GM12873 (cell line): Measurements from ENCODE around the gene FAT3.

Experiments used
- TF ChIP-seq, protein P1 (sequence below): IDR thresholded peaks from 2 replicates; pipeline ENCODE4 v1.5.1; 2012; ENCODE audit warnings: low read depth, mild to moderate bottlenecking, moderate library complexity, low read length, control low read depth; ENCODE audit not compliant: insufficient read depth; ENCODE audit errors: missing control alignments

FAT3 gene

DNA sequence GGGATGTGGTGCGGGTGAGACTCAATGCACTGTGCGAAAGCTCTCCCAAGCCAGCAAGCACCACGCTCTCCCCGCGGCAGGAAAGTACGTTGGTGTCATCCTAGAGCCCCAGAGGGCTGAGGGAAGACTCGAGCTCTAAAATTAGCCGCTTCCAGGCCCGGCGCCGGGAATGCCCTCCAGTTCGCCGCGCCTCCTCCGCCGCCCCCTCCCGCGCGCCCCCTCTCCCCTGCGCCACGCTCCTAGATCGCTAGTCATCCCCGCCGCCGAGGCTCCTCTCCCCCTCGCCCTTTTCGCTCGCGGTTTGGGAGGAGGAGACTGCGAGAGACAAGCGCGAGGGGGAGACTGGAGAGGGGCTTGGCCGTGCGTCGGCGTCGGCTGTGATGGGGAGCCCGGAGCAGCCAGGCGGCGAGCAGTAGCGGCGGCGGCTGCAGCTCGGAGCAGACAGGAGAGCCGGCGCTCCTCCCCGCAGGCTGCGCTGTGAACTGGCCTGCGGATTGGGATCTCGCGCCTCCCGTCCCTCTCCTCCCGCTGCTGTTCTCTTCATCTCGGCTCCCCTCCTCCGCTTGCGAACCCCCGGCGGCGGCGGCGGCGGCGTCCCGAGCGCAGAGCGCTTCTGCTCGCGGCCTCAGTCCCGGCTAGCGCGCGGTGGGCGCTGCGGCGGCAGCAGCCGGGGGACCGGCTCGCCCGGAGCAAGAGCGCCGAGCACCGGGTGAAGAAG, at the start of gene FAT3:
TSS of gene FAT3 (plus strand) at position 412 of the 718 bp plus-strand sequence. CDS start 127,295 bp downstream, outside the sequence.
- TF ChIP-seq, protein P1, sequence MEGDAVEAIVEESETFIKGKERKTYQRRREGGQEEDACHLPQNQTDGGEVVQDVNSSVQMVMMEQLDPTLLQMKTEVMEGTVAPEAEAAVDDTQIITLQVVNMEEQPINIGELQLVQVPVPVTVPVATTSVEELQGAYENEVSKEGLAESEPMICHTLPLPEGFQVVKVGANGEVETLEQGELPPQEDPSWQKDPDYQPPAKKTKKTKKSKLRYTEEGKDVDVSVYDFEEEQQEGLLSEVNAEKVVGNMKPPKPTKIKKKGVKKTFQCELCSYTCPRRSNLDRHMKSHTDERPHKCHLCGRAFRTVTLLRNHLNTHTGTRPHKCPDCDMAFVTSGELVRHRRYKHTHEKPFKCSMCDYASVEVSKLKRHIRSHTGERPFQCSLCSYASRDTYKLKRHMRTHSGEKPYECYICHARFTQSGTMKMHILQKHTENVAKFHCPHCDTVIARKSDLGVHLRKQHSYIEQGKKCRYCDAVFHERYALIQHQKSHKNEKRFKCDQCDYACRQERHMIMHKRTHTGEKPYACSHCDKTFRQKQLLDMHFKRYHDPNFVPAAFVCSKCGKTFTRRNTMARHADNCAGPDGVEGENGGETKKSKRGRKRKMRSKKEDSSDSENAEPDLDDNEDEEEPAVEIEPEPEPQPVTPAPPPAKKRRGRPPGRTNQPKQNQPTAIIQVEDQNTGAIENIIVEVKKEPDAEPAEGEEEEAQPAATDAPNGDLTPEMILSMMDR = no peak

DNA sequence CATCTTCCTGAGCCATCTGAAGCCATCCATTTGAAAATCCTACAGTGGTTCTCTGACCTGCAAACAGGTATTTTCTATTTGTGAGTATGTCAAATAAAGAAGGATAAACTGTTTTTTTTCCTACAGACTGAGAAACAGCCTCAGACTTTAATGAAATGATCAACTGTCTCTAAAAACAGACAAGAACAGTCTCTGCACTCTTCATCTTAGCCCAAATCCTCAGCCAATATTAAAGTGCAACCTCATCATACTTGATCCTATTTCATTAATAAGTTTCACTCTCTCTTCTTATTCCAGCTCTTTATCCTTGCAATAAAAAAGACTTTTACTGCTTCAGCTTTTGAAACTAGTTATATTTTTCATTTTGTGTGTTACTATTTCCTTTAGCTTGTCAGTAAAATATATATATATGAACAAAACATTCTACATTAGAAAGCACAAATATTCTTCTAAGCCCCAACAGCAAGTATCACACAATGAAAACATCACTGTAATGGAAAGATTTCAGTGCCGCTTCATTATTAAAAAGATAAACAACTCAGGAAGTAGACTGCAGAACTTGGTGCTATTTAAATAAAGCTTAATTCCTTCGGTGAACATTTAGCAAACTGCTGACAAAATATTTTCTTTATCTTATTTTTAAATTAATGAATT, 45.5 kb upstream of the FAT3 start:
- TF ChIP-seq, protein P1 = no peak

DNA sequence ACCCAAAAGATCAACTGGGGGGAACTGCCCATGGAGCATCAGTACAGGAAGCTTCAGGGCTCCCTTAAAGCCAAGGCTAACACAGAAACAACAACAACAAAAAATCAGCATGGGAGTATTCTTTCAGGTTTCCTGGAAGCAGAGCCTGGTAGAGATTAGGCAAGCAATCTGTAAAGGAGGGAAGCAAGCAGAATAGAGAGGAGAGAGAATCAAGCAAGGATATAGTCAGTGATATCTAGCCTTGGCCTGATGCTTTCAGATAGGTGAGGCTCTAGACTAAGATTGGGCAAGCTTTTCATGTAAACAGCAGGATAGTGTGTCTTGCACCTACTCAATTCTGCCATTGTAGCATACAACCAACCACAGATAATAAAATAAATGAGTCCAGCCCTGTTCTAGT, 44.4 kb upstream of the FAT3 start:
- TF ChIP-seq, protein P1 = no peak

DNA sequence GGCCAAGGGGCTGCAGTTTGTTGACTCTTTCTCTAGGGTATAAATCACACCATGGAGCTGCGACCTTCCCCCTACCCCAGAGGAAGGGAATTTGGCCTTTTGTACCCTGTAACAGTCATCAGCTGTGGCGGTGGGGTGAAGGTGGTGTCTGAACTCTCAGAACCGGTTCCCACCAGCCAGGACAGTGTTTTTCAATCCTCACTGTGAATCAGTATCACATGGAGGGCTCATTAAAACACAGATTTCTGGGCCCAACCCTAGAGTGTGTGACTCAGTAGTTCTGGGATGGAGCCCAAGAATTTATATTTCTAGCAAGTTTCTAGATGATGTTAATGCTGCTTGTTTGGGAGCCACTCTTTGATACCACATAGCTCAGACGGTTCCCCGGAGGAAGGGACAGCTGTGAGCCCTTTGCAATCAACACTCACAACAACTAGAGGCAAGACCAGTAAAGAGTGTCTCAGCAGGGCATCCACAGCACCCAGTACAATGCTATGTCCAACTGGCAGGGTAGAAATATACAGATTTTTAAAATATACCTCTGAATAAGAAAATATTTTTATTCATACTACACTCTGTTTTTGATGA, 43.9 kb upstream of the FAT3 start:
- TF ChIP-seq, protein P1 = no peak

DNA sequence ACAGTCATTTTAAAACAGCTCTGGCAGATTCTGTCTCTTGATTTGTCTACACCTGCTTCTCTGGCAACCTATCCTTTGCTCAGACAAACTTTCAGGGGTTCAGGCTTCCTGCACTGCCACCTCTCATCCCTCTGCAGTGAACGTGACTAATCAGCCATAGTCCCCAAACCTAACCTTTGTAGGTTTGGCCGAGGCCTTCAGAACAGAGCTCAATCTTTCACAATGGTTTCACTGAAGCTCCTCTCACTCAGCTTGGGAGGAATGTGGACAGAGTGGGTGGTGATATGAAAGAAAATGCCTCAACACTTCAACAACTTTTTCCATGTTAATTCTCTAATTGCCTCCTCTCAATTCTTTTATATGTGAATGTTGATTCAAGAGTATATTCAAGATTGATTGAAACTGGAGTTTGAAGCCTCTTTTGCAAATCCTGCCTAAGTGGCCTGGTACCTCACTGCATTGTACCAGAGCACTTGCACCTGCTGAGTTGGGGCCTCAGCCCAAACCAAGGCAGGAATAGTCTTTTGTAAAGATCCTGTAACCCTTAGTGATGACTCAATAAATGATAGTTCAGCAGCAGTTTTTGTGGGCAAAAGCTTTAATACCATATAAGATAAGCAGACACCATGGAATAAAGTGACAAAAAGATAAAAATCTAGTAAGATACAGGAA, 33.9 kb upstream of the FAT3 start:
- TF ChIP-seq, protein P1 = no peak

DNA sequence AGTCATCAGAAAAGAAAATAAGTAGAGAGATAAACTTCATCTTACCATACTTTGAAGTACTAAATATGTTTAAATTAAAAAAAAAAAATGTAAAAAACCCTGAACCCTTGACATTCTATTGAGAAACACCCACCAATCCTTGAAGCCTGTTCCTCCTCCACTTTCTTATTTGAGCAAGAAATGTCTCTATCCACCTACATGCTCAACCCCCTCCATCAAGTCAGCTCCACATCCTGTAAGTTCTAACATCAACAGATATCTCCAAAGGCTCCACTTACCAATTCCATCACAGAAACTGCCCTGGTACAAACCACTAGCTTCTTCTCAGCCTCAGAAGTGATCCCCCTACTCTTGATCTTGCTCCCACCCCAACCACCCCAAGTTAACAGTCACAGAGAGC, 32.5 kb upstream of the FAT3 start:
- TF ChIP-seq, protein P1 = no peak

DNA sequence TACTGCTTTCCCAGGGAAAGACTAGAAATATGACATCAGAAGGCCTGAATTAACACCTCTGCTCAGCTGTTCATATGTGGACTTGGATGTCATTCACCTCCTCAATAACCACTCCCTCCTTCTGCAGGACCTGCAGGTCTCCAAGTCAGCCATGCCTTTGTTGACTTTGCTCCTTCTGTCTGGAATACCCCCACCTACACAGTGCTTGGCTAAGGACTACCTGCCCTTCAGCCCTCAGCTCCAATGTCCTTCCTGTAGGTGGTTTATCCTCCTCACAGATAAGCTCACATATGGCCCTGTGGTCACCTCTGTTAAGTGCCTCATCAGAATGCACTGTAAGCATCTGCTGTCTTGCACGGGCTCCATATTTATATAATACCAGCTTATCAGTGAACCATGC, 26.4 kb upstream of the FAT3 start:
- TF ChIP-seq, protein P1 = no peak
